Measurements from ENCODE around the gene RUFY4.

- TF ChIP-seq CTCF (IDR thresholded peaks at IDR 0.05) (no peak), POLR2A (IDR thresholded peaks at IDR 0.05) (no peak)
Observed at GRCh38 chr2:218033590-218034496, 35.2 kb upstream of the RUFY4 start.

All from body of pancreas (tissue), 4 donors.